ENCODE measurements around the gene KRTAP4-4. TPM values are rescaled to one million over a fixed set of nuclear protein-coding genes. Genes with fewer than 3 reads are reported as not detected.

KRTAP4-4 gene
- total RNA-seq, 1 donor from 2014 or later, result not detected

DNA sequence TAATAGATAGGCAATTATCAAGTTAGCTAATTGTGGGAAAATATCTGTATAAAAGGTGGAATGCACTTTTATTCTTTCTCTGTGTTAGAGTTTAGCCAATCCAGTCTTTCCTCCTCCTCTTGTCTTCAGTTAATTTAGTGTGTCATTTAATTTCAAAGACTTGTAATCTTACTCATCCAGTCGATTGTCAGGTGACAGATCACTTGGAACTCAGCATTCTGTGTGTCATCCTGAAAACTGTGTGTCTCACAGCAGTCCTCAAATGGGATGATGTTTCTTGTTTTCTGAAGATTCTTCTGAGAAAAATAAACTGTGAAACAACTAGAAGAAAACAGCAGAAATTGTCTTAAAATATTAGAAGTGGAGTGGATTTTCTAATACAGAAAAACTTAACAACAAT is 24.5 kb upstream of the KRTAP4-4 start:
- H3K27me3 Mint-ChIP-seq, result peaks cover 18% of the 10 kb centered on the region
- no peak overlapping the region for H3K4me3 Mint-ChIP-seq (ENCODE audit: low read depth)
- H3K27ac Mint-ChIP-seq, result no peak overlapping the region
- H3K36me3 Mint-ChIP-seq (ENCODE audit: insufficient read depth), result no peaks in the 10 kb centered on the region
- H3K4me1 Mint-ChIP-seq (ENCODE audit: low read depth), result peaks cover 6% of the 10 kb centered on the region
- TF ChIP-seq, protein P1, sequence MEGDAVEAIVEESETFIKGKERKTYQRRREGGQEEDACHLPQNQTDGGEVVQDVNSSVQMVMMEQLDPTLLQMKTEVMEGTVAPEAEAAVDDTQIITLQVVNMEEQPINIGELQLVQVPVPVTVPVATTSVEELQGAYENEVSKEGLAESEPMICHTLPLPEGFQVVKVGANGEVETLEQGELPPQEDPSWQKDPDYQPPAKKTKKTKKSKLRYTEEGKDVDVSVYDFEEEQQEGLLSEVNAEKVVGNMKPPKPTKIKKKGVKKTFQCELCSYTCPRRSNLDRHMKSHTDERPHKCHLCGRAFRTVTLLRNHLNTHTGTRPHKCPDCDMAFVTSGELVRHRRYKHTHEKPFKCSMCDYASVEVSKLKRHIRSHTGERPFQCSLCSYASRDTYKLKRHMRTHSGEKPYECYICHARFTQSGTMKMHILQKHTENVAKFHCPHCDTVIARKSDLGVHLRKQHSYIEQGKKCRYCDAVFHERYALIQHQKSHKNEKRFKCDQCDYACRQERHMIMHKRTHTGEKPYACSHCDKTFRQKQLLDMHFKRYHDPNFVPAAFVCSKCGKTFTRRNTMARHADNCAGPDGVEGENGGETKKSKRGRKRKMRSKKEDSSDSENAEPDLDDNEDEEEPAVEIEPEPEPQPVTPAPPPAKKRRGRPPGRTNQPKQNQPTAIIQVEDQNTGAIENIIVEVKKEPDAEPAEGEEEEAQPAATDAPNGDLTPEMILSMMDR (IDR thresholded peaks at IDR 0.05; ENCODE audit: unreplicated experiment), result no peak
- no peaks in the 10 kb centered on the region for H3K9me3 Mint-ChIP-seq (ENCODE audit: low read depth)
- no peak for DNase-seq (ENCODE audit: low spot score, unreplicated experiment)

DNA sequence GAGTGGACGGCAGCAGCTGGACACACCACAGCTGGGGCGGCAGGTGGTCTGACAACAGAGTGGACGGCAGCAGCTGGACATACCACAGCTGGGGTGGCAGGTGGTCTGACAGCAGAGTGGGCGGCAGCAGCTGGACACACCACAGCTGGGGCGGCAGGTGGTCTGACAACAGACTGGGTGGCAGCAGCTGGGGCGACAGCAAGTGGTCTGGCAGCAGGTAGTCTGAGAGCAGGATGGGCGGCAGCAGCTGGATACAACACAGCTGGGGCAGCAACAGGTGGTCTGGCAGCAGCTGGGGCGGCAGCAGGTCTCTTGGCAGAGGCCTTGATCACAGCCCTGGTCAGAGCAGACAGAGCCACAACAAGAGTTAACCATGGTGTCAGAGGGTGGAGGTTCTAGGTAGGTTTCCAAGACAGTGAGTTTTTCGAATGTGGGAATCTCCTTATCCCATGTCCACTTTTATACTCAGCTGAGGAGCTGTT is 24.0 kb upstream of the KRTAP4-4 start, which contains the start of gene KRTAP4-1:
KRTAP4-1 (minus strand) TSS at position 432 of the 482 bp plus-strand sequence; CDS start at position 375, 57 bp downstream.
- no peaks in the 10 kb centered on the region for H3K36me3 Mint-ChIP-seq (ENCODE audit: insufficient read depth)
- H3K4me3 Mint-ChIP-seq (ENCODE audit: low read depth), result no peak within 1 kb of the TSS
- H3K27ac Mint-ChIP-seq, result no peak within 1 kb of the TSS
- H3K9me3 Mint-ChIP-seq (ENCODE audit: low read depth), result no peaks in the 10 kb centered on the region
- TF ChIP-seq, protein P1 (IDR thresholded peaks at IDR 0.05; ENCODE audit: unreplicated experiment), result no peak
- peaks cover 19% of the 10 kb centered on the region for H3K27me3 Mint-ChIP-seq
- no peak for DNase-seq (ENCODE audit: low spot score, unreplicated experiment)
- H3K4me1 Mint-ChIP-seq (ENCODE audit: low read depth), result peaks cover 6% of the 10 kb centered on the region

DNA sequence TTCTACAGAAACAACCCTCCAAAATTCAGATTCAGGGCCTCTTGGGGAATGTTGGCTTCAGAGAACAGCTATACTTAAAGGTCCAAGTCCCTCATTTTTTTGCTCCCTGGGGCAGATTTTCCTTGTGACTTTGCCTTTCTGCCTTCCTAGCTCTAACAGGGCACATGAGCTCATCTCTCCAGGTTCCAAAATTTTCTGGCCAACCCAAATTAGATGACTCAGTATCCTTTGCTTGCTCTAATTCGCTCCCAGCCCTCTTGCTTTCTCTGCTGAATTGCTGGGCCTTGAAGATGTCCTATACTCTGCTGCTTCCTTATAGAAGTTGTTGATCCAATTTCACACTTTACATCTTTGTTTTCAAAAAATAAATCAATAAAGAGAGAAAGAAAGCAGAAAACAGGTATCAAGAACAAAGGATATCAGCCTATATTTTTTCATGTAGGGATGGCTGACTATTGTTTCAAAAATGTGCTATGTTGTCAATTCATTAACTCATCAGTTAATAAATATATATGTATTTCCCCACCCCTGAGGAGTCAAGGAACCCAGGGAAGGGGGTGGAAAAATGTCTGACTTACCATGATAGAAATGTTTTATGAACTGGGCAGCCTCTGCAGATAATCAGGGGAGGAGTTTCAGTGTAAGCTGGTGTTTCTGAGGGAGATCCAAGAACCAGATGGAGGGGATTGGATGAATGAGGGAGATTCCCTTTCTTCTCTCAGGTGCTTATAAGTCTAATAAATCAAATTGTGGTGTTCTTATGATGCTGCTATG is 18.5 kb upstream of the KRTAP4-4 start:
- DNase-seq (ENCODE audit: low spot score, unreplicated experiment), result no peak
- Mint-ChIP-seq H3K27me3 (peaks cover 27% of the 10 kb centered on the region), H3K4me1 (ENCODE audit: low read depth) (peaks cover 6% of the 10 kb centered on the region), H3K27ac (no peak overlapping the region), H3K9me3 (ENCODE audit: low read depth) (no peaks in the 10 kb centered on the region), H3K4me3 (ENCODE audit: low read depth) (no peak overlapping the region), H3K36me3 (ENCODE audit: insufficient read depth) (no peaks in the 10 kb centered on the region)
- TF ChIP-seq, protein P1 (IDR thresholded peaks at IDR 0.05; ENCODE audit: unreplicated experiment), result no peak

DNA sequence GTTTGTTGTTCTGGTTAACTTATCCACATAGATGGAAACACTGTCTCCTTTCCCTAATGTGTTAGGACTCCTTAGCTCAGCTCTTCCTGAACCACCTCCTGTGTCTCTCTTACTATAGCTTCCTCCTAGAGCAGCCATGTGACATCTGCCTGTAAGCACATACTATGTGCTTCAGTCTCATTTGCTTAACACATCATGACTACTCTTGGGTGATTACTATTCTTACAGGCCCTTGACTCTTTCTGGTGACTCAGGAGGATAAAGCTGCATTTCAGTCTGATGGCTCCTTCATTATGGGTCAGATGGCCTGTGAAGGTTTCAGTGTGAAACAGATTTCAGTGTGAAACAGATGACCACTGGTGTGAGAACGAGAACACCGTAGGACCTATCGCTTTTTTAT is 17.8 kb upstream of the KRTAP4-4 start:
- peaks cover 4% of the 10 kb centered on the region for H3K4me1 Mint-ChIP-seq (ENCODE audit: low read depth)
- H3K4me3 Mint-ChIP-seq (ENCODE audit: low read depth), result no peak overlapping the region
- H3K27me3 Mint-ChIP-seq, result peaks cover 26% of the 10 kb centered on the region
- H3K27ac Mint-ChIP-seq, result no peak overlapping the region
- DNase-seq (ENCODE audit: low spot score, unreplicated experiment), result no peak
- no peaks in the 10 kb centered on the region for H3K9me3 Mint-ChIP-seq (ENCODE audit: low read depth)
- TF ChIP-seq, protein P1 (IDR thresholded peaks at IDR 0.05; ENCODE audit: unreplicated experiment), result no peak
- H3K36me3 Mint-ChIP-seq (ENCODE audit: insufficient read depth), result no peaks in the 10 kb centered on the region

DNA sequence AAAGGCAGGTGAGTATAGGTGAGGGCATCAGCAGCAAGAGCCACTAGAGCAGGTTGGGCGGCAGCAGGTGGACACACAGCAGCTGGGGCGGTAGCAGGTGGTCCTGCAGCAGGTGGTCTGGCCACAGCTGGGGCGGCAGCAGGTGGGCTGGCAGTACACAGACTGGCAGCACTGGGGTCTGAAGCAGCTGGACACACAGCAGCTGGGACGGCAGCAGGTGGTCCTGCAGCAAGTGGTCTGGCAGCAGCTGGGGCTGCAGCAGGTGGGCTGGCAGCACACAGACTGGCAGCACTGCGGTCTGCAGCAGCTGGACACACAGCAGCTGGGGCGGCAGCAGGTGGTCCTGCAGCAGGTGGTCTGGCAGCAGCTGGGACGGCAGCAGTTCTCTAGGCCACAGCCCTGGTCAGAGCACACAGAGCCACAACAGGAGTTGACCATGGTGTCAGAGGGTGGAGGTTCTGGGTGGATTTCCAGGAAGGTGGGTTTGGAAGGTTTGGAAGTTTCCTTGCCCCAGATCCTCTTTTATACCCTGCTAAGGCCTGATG is 17.3 kb upstream of the KRTAP4-4 start, which contains the start of gene KRTAP4-2:
KRTAP4-2 (minus strand) TSS at position 495 of the 545 bp plus-strand sequence; CDS start at position 438, 57 bp downstream.
- H3K36me3 Mint-ChIP-seq (ENCODE audit: insufficient read depth), result no peaks in the 10 kb centered on the region

More for the DNA sequence above, 17.3 kb upstream of the KRTAP4-4 start, which contains the start of gene KRTAP4-2:
- peaks cover 3% of the 10 kb centered on the region for H3K4me1 Mint-ChIP-seq (ENCODE audit: low read depth)
- H3K27me3 Mint-ChIP-seq, result peaks cover 26% of the 10 kb centered on the region
- TF ChIP-seq, protein P1 (IDR thresholded peaks at IDR 0.05; ENCODE audit: unreplicated experiment), result no peak
- no peak for DNase-seq (ENCODE audit: low spot score, unreplicated experiment)
- no peak within 1 kb of the TSS for H3K27ac Mint-ChIP-seq
- H3K9me3 Mint-ChIP-seq (ENCODE audit: low read depth), result no peaks in the 10 kb centered on the region
- no peak within 1 kb of the TSS for H3K4me3 Mint-ChIP-seq (ENCODE audit: low read depth)

All from progenitor cell of endocrine pancreas (in vitro differentiated cells).